ENCODE data around the gene PRKAR2B.
A peak's percentile ranks its signal among the peaks of the same experiment; 100 is the strongest.

PRKAR2B gene

GRCh38 chr7:107164092-107164491 is 119.6 kb downstream of the PRKAR2B start:
- TF ChIP-seq CTCF (conservative IDR thresholded peaks at IDR 0.05; ENCODE audit: low read length) = no peak

GRCh38 chr7:107165341-107165740 is 120.8 kb downstream of the PRKAR2B start:
- no peak for DNase-seq (ENCODE audit: low read depth)
- no peak for TF ChIP-seq CTCF (conservative IDR thresholded peaks at IDR 0.05; ENCODE audit: low read length)

More at GRCh38 chr7:107164092-107164491, 119.6 kb downstream of the PRKAR2B start:
- DNase-seq (ENCODE audit: low read depth) = no peak
- H3K4me3 ChIP-seq (ENCODE audit: low read length) = no peak overlapping the region

GRCh38 chr7:107166736-107167426 is 122.4 kb downstream of the PRKAR2B start:
- no peak for DNase-seq (ENCODE audit: low read depth)
- TF ChIP-seq CTCF (conservative IDR thresholded peaks at IDR 0.05; ENCODE audit: low read length) = no peak
- peak overlapping the region; percentile 70 for H3K4me3 ChIP-seq (ENCODE audit: low read length)

More at GRCh38 chr7:107165341-107165740, 120.8 kb downstream of the PRKAR2B start:
- H3K4me3 ChIP-seq (ENCODE audit: low read length) = no peak overlapping the region

- DNase-seq (ENCODE audit: low read depth) = peak; percentile 84
- peak overlapping the region; percentile 70 for H3K4me3 ChIP-seq (ENCODE audit: low read length)
Measured at GRCh38 chr7:107167483-107168232, 123.2 kb downstream of the PRKAR2B start.

GRCh38 chr7:107168233-107169119 is 124.0 kb downstream of the PRKAR2B start, which contains the start of gene HBP1:
HBP1 (plus strand) TSS chr7:107169003; CDS start chr7:107179894, 10,891 bp downstream.
- DNase-seq (ENCODE audit: low read depth) = peak; percentile 100
- peak within 1 kb of the TSS; percentile 83 for H3K4me3 ChIP-seq (ENCODE audit: low read length)
- no peak for TF ChIP-seq CTCF (conservative IDR thresholded peaks at IDR 0.05; ENCODE audit: low read length)

More at GRCh38 chr7:107167483-107168232, 123.2 kb downstream of the PRKAR2B start:
- peak; percentile 63 for TF ChIP-seq CTCF (conservative IDR thresholded peaks at IDR 0.05; ENCODE audit: low read length)

- DNase-seq (ENCODE audit: low read depth) = peak; percentile 97
- peak overlapping the region; percentile 83 for H3K4me3 ChIP-seq (ENCODE audit: low read length)
- 0 out of 2 replicates have a peak, but pooled peaks have one; percentile 12 for TF ChIP-seq CTCF (conservative IDR thresholded peaks at IDR 0.05; ENCODE audit: low read length)
Measured at GRCh38 chr7:107169120-107170050, 124.9 kb downstream of the PRKAR2B start.

Measured in AG10803 (cell line).